IMR-90 (cell line): Measurements from ENCODE around the gene KLF16. TPM values are rescaled to one million over a fixed set of nuclear protein-coding genes. Genes with fewer than 3 reads are reported as not detected.
A peak's percentile ranks its signal among the peaks of the same experiment; 100 is the strongest.

Source experiments
- ATAC-seq: fragments of 200-7000 bp; cut with Tn5 transposase; 2 replicates; pipeline ENCODE4 v1.9.1; 2020; ENCODE audit warnings: low read depth, mild to moderate bottlenecking, moderate library complexity
- BruUV-seq: library from RNA; stranded (reverse); fragments of 400-500 nt; replicated peaks from 2 replicates; lab custom pipeline; 2021; lab: Mats Ljungman, UMichigan
- CTCF ChIA-PET: fragments of 300-600 bp; formaldehyde crosslinking; extraction: SDS; loops from one replicate; lab custom pipeline; 2021; ENCODE audit warnings: antibody characterized with exemption; lab: Yijun Ruan, JAX
- POLR2A ChIA-PET: fragments of 300-600 bp; sonication (Branson Sonifier 250); formaldehyde crosslinking; loops from one replicate; lab custom pipeline; 2022; ENCODE audit warnings: antibody characterized with exemption; ENCODE audit not compliant: unreplicated experiment; lab: Charles Lee
- DNase-seq: peaks from one replicate; pipeline ENCODE4 v3.0.0; 2013
- H2AFZ ChIP-seq: replicated peaks from 2 replicates; pipeline ENCODE3; 2013; ENCODE audit warnings: low read length, mild to moderate bottlenecking; ENCODE audit not compliant: poor library complexity
- H2AK5ac ChIP-seq: 2 replicates; pipeline ENCODE4 v1.6.1; 2013; ENCODE audit warnings: low read depth, low read length, inconsistent platforms
- H2AK9ac ChIP-seq: replicated peaks from 2 replicates; pipeline ENCODE3; 2013; ENCODE audit warnings: mild to moderate bottlenecking, low read depth, low read length, moderate library complexity; ENCODE audit not compliant: poor library complexity
- H2BK120ac ChIP-seq: 2 replicates; pipeline ENCODE4 v1.6.1; 2013; ENCODE audit warnings: low read depth, low read length, inconsistent platforms
- H2BK15ac ChIP-seq: 3 replicates; pipeline ENCODE4 v1.6.1; 2013; ENCODE audit warnings: low read depth, low read length, inconsistent platforms
- H2BK20ac ChIP-seq: 2 replicates; pipeline ENCODE4 v1.6.1; 2013; ENCODE audit warnings: low read depth, mild to moderate bottlenecking, inconsistent platforms, low read length, moderate library complexity
- H2BK5ac ChIP-seq: 2 replicates; pipeline ENCODE4 v1.6.1; 2013; ENCODE audit warnings: mild to moderate bottlenecking, low read depth, low read length, inconsistent platforms; ENCODE audit not compliant: poor library complexity, severe bottlenecking
- H3K14ac ChIP-seq: replicated peaks from 2 replicates; pipeline ENCODE4 v1.6.1; 2013; ENCODE audit warnings: low read depth, low read length, inconsistent platforms
- H3K18ac ChIP-seq: 2 replicates; pipeline ENCODE4 v1.6.1; 2013; ENCODE audit warnings: low read depth, low read length, control low read depth
- H3K23ac ChIP-seq: 2 replicates; pipeline ENCODE4 v1.6.1; 2013; ENCODE audit warnings: low read depth, low read length, inconsistent platforms
- H3K27ac ChIP-seq: 2 replicates; pipeline ENCODE4 v1.5.1; 2013; ENCODE audit warnings: mild to moderate bottlenecking, control low read depth, low read length; ENCODE audit not compliant: insufficient read depth
- H3K27me3 ChIP-seq: 2 replicates; pipeline ENCODE4 v1.6.1; 2013; ENCODE audit warnings: low read length; ENCODE audit not compliant: control insufficient read depth, insufficient read depth
- H3K36me3 ChIP-seq: 2 replicates; pipeline ENCODE4 v1.6.1; 2013; ENCODE audit warnings: low read length, mixed read lengths; ENCODE audit not compliant: control insufficient read depth, insufficient read depth
- H3K4ac ChIP-seq: 2 replicates; pipeline ENCODE4 v1.6.1; 2013; ENCODE audit warnings: low read depth, low read length, inconsistent platforms
- H3K4me1 ChIP-seq: 2 replicates; pipeline ENCODE4 v1.6.1; 2013; ENCODE audit warnings: low read length, mixed read lengths; ENCODE audit not compliant: control insufficient read depth, insufficient read depth
- H3K4me2 ChIP-seq: 2 replicates; pipeline ENCODE4 v1.6.1; 2013; ENCODE audit warnings: low read depth, mild to moderate bottlenecking, control low read depth, low read length, moderate library complexity
- H3K4me3 ChIP-seq: 2 replicates; pipeline ENCODE4 v1.5.1; 2013; ENCODE audit warnings: low read depth, mild to moderate bottlenecking, control low read depth, low read length, moderate library complexity; ENCODE audit not compliant: insufficient read depth
- H3K56ac ChIP-seq: 2 replicates; pipeline ENCODE4 v1.6.1; 2013; ENCODE audit warnings: low read length, inconsistent platforms; ENCODE audit not compliant: insufficient read depth; ENCODE audit errors: extremely low read depth
- H3K79me1 ChIP-seq, 2 experiments: 2 replicates each; pipeline ENCODE4 v1.6.1; 2013; ENCODE audit warnings: low read length in 2 of 2, inconsistent platforms in 1 of 2, low read depth in 1 of 2
- H3K9ac ChIP-seq: 2 replicates; pipeline ENCODE4 v1.6.1; 2013; ENCODE audit warnings: low read depth, low read length, control low read depth
- H3K9me1 ChIP-seq: 2 replicates; pipeline ENCODE4 v1.6.1; 2013; ENCODE audit warnings: low read length, inconsistent platforms; ENCODE audit not compliant: insufficient read depth
- H3K9me3 ChIP-seq: 2 replicates; pipeline ENCODE4 v1.6.1; 2013; ENCODE audit warnings: low read length; ENCODE audit not compliant: control insufficient read depth, insufficient read depth
- H4K20me1 ChIP-seq: 2 replicates; pipeline ENCODE4 v1.6.1; 2013; ENCODE audit warnings: low read length, inconsistent platforms; ENCODE audit not compliant: insufficient read depth
- H4K5ac ChIP-seq: 2 replicates; pipeline ENCODE4 v1.6.1; 2013; ENCODE audit warnings: mild to moderate bottlenecking, low read depth, low read length, control low read depth
- H4K8ac ChIP-seq, 2 experiments: 2 replicates each; pipeline ENCODE4 v1.6.1; 2013; ENCODE audit warnings: low read depth in 2 of 2, low read length in 2 of 2, control low read depth in 1 of 2, inconsistent platforms in 1 of 2
- H4K91ac ChIP-seq: 2 replicates; pipeline ENCODE4 v1.6.1; 2013; ENCODE audit warnings: low read depth, low read length, inconsistent platforms; ENCODE audit not compliant: insufficient read depth
- BHLHE40 ChIP-seq: fragments of 150-350 bp; IDR thresholded peaks from 2 replicates; pipeline ENCODE4 v1.6.1; 2016; ENCODE audit warnings: mild to moderate bottlenecking, low read depth, low read length
- CEBPB ChIP-seq: IDR thresholded peaks from 2 replicates; pipeline ENCODE4 v1.6.1; 2012; ENCODE audit warnings: low read depth, low read length, improper control_type of control experiment
- CHD1 ChIP-seq: IDR thresholded peaks from 2 replicates; pipeline ENCODE4 v1.6.1; 2012; ENCODE audit warnings: low read depth, low read length, improper control_type of control experiment
- FOS ChIP-seq: fragments of 150-350 bp; IDR thresholded peaks from 2 replicates; pipeline ENCODE4 v1.6.1; 2016; ENCODE audit warnings: low read depth, low read length
- MAFK ChIP-seq: IDR thresholded peaks from 2 replicates; pipeline ENCODE4 v1.6.1; 2012; ENCODE audit warnings: low read depth, low read length, improper control_type of control experiment
- MAZ ChIP-seq: IDR thresholded peaks from 2 replicates; pipeline ENCODE4 v1.6.1; 2012; ENCODE audit warnings: low read depth, mild to moderate bottlenecking, low read length, improper control_type of control experiment, moderate library complexity, borderline replicate concordance
- MXI1 ChIP-seq: IDR thresholded peaks from 2 replicates; pipeline ENCODE4 v1.6.1; 2012; ENCODE audit warnings: low read depth, mild to moderate bottlenecking, low read length, moderate library complexity, borderline replicate concordance
- NFE2L2 ChIP-seq: fragments of 150-350 bp; IDR thresholded peaks from 2 replicates; pipeline ENCODE4 v1.6.1; 2016; ENCODE audit warnings: low read depth, mild to moderate bottlenecking, low read length
- POLR2A ChIP-seq: IDR thresholded peaks from 2 replicates; pipeline ENCODE4 v1.6.1; 2012; ENCODE audit warnings: mild to moderate bottlenecking, low read depth, low read length
- RAD21 ChIP-seq: IDR thresholded peaks from 2 replicates; pipeline ENCODE4 v1.6.1; 2012; ENCODE audit warnings: low read length, improper control_type of control experiment
- RCOR1 ChIP-seq: IDR thresholded peaks from 2 replicates; pipeline ENCODE4 v1.6.1; 2012; ENCODE audit warnings: mild to moderate bottlenecking, low read length, improper control_type of control experiment; ENCODE audit not compliant: insufficient replicate concordance
- RFX5 ChIP-seq: IDR thresholded peaks from 2 replicates; pipeline ENCODE4 v1.8.0; 2012; ENCODE audit warnings: low read depth, mild to moderate bottlenecking, low read length, moderate library complexity
- SMC3 ChIP-seq: fragments of 150-350 bp; IDR thresholded peaks from 2 replicates; pipeline ENCODE4 v1.6.1; 2016; ENCODE audit warnings: low read depth, mild to moderate bottlenecking, antibody characterized with exemption, low read length, moderate library complexity
- USF2 ChIP-seq: fragments of 150-350 bp; IDR thresholded peaks from 2 replicates; pipeline ENCODE4 v1.6.1; 2017; ENCODE audit warnings: mild to moderate bottlenecking, antibody characterized with exemption, low read length, low read depth
- WGBS, 2 experiments: methylation state at CpG; one replicate each; pipeline versions ENCODE4 v1.1.5 to v1.1.7; 2013; ENCODE audit warnings: missing lambda C conversion rate in 2 of 2; ENCODE audit not compliant: insufficient read length in 1 of 2; ENCODE audit errors: extremely low coverage in 2 of 2; 5-methylcytosine and 5-hydroxymethylcytosine counted together
- dilution Hi-C: fragments of 300-500 bp; cut with HindIII; formaldehyde crosslinking; loops from one replicate; pipeline ENCODE4 v1.14.3; 2018; ENCODE audit warnings: low sequenced_read_pairs; ENCODE audit not compliant: unreplicated experiment
- in situ Hi-C: fragments of 300-500 bp; cut with MboI; formaldehyde crosslinking; loops from 3 replicates; pipeline ENCODE4 v1.14.3; 2019; ENCODE audit warnings: low sequenced_read_pairs, inconsistent platforms, mixed read lengths
- intact Hi-C: fragments of 100-400 bp; cut with micrococcal nuclease; formaldehyde crosslinking; loops from 2 replicates; pipeline ENCODE4 v1.10.0; 2022
- polyA plus RNA-seq, 3 experiments: library from polyadenylated mRNA; depleted of rRNA; stranded (reverse); fragments of >200 nt; gene quantifications; 2 replicates each; pipeline ENCODE4 v1.2.3, GENCODE V29; 2012; ENCODE audit warnings: low replicate concordance in 1 of 3
- total RNA-seq: library from RNA; depleted of rRNA; stranded (reverse); fragments of >200 nt; gene quantifications from 2 replicates; pipeline ENCODE4 v1.2.3, GENCODE V29; 2012
- TF ChIP-seq, protein P1 (sequence below): fragments of 150-350 bp; IDR thresholded peaks from 2 replicates; pipeline ENCODE4 v1.6.1; 2016; ENCODE audit warnings: low read depth, mild to moderate bottlenecking, low read length, moderate library complexity, borderline replicate concordance
- TF ChIP-seq, protein P2 (sequence below): conservative IDR thresholded peaks from 2 replicates; pipeline ENCODE4 v1.5.1; 2012; ENCODE audit warnings: mild to moderate bottlenecking, low read depth, low read length, improper control_type of control experiment

Gene KLF16
- total and polyA plus RNA-seq, 2 of the 4 experiments (the other 2 are of a cell fraction): 0.90 to 13.1 TPM

GRCh38 chr19:1807030-1807694 lies 56.2 kb downstream of the KLF16 start:
- no TSS peak for BruUV-seq
- Histone ChIP-seq H4K91ac (no peak overlapping the region), H3K27me3 (no peaks in the 10 kb centered on the region), H3K9me1 (peaks cover 4% of the 10 kb centered on the region; the same call in 1 of the 2 replicates), H2BK120ac (no peak overlapping the region), H3K27ac (no peak overlapping the region), H2BK15ac (no peak overlapping the region), H3K23ac (no peak overlapping the region), H2AK9ac (peak overlapping the region; percentile 42), H2BK5ac (no peak overlapping the region), H3K9me3 (no peaks in the 10 kb centered on the region), H2AFZ (no peak overlapping the region), H3K18ac (no peak overlapping the region), H3K4me1 (peaks cover 5% of the 10 kb centered on the region), H4K20me1 (no peaks in the 10 kb centered on the region), H3K56ac (no peak overlapping the region), H3K9ac (no peak overlapping the region), H3K4me2 (no peak overlapping the region), H3K36me3 (peaks cover 17% of the 10 kb centered on the region), H2AK5ac (no peak overlapping the region), H4K8ac (no peak overlapping the region), H3K4me3 (no peak overlapping the region), H3K4ac (no peak overlapping the region), H3K79me1 (peaks cover 0 to 6% of the 10 kb centered on the region in 2 experiments; a peak in 2 of 4 replicates), H4K5ac (no peak overlapping the region), H2BK20ac (no peak overlapping the region), H3K14ac (no peak overlapping the region)
- ATAC-seq (no peak), DNase-seq (no peak)
- CTCF ChIA-PET: no interaction called here
- dilution Hi-C loops (no loop called here), intact Hi-C loops (no loop called here), in situ Hi-C loops (no loop called here)
- TF ChIP-seq USF2 (no peak), FOS (no peak), CEBPB (no peak), POLR2A (no peak), RCOR1 (no peak), CHD1 (no peak), MAZ (no peak), MXI1 (no peak), RAD21 (no peak), RFX5 (no peak), SMC3 (no peak), NFE2L2 (no peak), MAFK (no peak), BHLHE40 (no peak)
- TF ChIP-seq, protein P1, sequence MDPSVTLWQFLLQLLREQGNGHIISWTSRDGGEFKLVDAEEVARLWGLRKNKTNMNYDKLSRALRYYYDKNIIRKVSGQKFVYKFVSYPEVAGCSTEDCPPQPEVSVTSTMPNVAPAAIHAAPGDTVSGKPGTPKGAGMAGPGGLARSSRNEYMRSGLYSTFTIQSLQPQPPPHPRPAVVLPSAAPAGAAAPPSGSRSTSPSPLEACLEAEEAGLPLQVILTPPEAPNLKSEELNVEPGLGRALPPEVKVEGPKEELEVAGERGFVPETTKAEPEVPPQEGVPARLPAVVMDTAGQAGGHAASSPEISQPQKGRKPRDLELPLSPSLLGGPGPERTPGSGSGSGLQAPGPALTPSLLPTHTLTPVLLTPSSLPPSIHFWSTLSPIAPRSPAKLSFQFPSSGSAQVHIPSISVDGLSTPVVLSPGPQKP: no peak
- TF ChIP-seq, protein P2, sequence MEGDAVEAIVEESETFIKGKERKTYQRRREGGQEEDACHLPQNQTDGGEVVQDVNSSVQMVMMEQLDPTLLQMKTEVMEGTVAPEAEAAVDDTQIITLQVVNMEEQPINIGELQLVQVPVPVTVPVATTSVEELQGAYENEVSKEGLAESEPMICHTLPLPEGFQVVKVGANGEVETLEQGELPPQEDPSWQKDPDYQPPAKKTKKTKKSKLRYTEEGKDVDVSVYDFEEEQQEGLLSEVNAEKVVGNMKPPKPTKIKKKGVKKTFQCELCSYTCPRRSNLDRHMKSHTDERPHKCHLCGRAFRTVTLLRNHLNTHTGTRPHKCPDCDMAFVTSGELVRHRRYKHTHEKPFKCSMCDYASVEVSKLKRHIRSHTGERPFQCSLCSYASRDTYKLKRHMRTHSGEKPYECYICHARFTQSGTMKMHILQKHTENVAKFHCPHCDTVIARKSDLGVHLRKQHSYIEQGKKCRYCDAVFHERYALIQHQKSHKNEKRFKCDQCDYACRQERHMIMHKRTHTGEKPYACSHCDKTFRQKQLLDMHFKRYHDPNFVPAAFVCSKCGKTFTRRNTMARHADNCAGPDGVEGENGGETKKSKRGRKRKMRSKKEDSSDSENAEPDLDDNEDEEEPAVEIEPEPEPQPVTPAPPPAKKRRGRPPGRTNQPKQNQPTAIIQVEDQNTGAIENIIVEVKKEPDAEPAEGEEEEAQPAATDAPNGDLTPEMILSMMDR: no peak
- 73% methylated on average over 13 of the region's 28 CpGs; no CpG with 5 or more reads in 1 of the 2 experiments for WGBS, 2 experiments
- POLR2A ChIA-PET: no interaction called here
